ENCODE data around the gene OR52N5.

- TF ChIP-seq CTCF (IDR thresholded peaks at IDR 0.05) (no peak), POLR2A (IDR thresholded peaks at IDR 0.05) (no peak)
Observed at GRCh38 chr11:5807580-5807979, 24.4 kb upstream of the OR52N5 start.
